Activated CD4-positive, alpha-beta T cell treated with anti-CD3 and anti-CD28 coated beads for 36 hours (primary cell): ENCODE results near the gene GATA5. TPM values are rescaled to one million over a fixed set of nuclear protein-coding genes. Genes with fewer than 3 reads are reported as not detected.
"Not testable (repeated sequence)": the region's sequence is repeated elsewhere in the genome, so short reads cannot be mapped to it uniquely, and the experiment has no call there.

Experiments used
- ATAC-seq: fragments of 200-7000 bp; cut with Tn5 transposase; one replicate; pipeline ENCODE4 v1.10.0; 2021; ENCODE audit warnings: mild to moderate bottlenecking, moderate library complexity
- CTCF ChIA-PET: fragments of 350-600 bp; sonication (Branson Sonifier 250); formaldehyde crosslinking; loops from one replicate; lab custom pipeline; 2021; ENCODE audit warnings: antibody characterized with exemption; lab: Charles Lee
- POLR2A ChIA-PET: fragments of 350-600 bp; sonication (Branson Sonifier 250); formaldehyde crosslinking; loops from one replicate; lab custom pipeline; 2021; ENCODE audit warnings: antibody characterized with exemption, inconsistent platforms; lab: Charles Lee
- DNase-seq: peaks from one replicate; pipeline ENCODE4 v3.0.0-alpha.2; 2020
- H3K27ac Mint-ChIP-seq: one replicate; pipeline ENCODE4 v1.8.0; 2021; ENCODE audit warnings: mixed read lengths
- H3K27me3 Mint-ChIP-seq: one replicate; pipeline ENCODE4 v1.8.0; 2021; ENCODE audit warnings: mixed read lengths
- H3K36me3 Mint-ChIP-seq: one replicate; pipeline ENCODE4 v1.8.0; 2021; ENCODE audit warnings: low read depth, mixed read lengths
- H3K4me1 Mint-ChIP-seq: one replicate; pipeline ENCODE4 v1.8.0; 2021; ENCODE audit warnings: mixed read lengths
- H3K4me3 Mint-ChIP-seq: one replicate; pipeline ENCODE4 v1.8.0; 2021; ENCODE audit warnings: mild to moderate bottlenecking, moderate library complexity, mixed read lengths
- H3K9me3 Mint-ChIP-seq: one replicate; pipeline ENCODE4 v1.8.0; 2021; ENCODE audit warnings: low read depth, mixed read lengths
- intact Hi-C, 2 experiments: fragments of 100-400 bp; cut with DNase I in 1 of 2; cut with micrococcal nuclease in 1 of 2; formaldehyde crosslinking; loops; one replicate each; pipeline versions ENCODE4 v1.14.2 to v1.15.1; 2022 to 2024; cut with DNase I, micrococcal nuclease
- total RNA-seq, 2 experiments: library from RNA; stranded (reverse); gene quantifications; one replicate each; pipeline ENCODE4 v1.2.3, GENCODE V29; 2021

Gene GATA5
- total RNA-seq, 2 experiments from 2014 or later: not detected

- no peak overlapping the region for H3K27ac Mint-ChIP-seq
- H3K36me3 Mint-ChIP-seq: no peaks in the 10 kb centered on the region
- ChIA-PET CTCF (interaction anchor here (0.6 to 1.3 kb wide), 4 partner anchors 118 to 299 kb away, joined by 3 to 5 read pairs (median 4); no protein-coding TSS in a partner anchor), POLR2A (no interaction called here)
- H3K27me3 Mint-ChIP-seq: peaks cover 1% of the 10 kb centered on the region
- intact Hi-C loops: no loop called here
- DNase-seq: no peak
- peaks cover 5% of the 10 kb centered on the region for H3K4me1 Mint-ChIP-seq
- no peak for ATAC-seq
- H3K9me3 Mint-ChIP-seq: no peaks in the 10 kb centered on the region
- no peak overlapping the region for H3K4me3 Mint-ChIP-seq
These were observed 19.4 kb upstream of the GATA5 start for GRCh38 chr20:62494980-62495748.

- ATAC-seq (no peak), DNase-seq (no peak)
- no peaks in the 10 kb centered on the region for H3K9me3 Mint-ChIP-seq
- POLR2A ChIA-PET: no interaction called here
- no peaks in the 10 kb centered on the region for H3K4me1 Mint-ChIP-seq
- H3K27me3 Mint-ChIP-seq: peaks cover 1% of the 10 kb centered on the region
- no peaks in the 10 kb centered on the region for H3K36me3 Mint-ChIP-seq
- CTCF ChIA-PET: interaction anchor here (0.6 to 1.3 kb wide), 4 partner anchors 122 to 300 kb away, joined by 3 to 5 read pairs (median 4); no protein-coding TSS in a partner anchor
- no peak overlapping the region for H3K4me3 Mint-ChIP-seq
- no peak overlapping the region for H3K27ac Mint-ChIP-seq
- intact Hi-C loops: no loop called here
These were observed 18.7 kb upstream of the GATA5 start for GRCh38 chr20:62494537-62494936.

GRCh38 chr20:62493886-62494285, 18.1 kb upstream of the GATA5 start:
- DNase-seq (no peak), ATAC-seq (no peak)
- no peaks in the 10 kb centered on the region for H3K36me3 Mint-ChIP-seq
- ChIA-PET CTCF (interaction anchor here (0.6 to 1.2 kb wide), 3 partner anchors 34 to 275 kb away, joined by 3 to 5 read pairs (median 3); no protein-coding TSS in a partner anchor), POLR2A (no interaction called here)
- H3K27me3 Mint-ChIP-seq: peaks cover 1% of the 10 kb centered on the region
- H3K27ac Mint-ChIP-seq: no peak overlapping the region
- intact Hi-C loops: no loop called here
- H3K4me3 Mint-ChIP-seq: no peak overlapping the region
- H3K4me1 Mint-ChIP-seq: no peaks in the 10 kb centered on the region
- H3K9me3 Mint-ChIP-seq: no peaks in the 10 kb centered on the region

GRCh38 chr20:62493253-62493885, 17.6 kb upstream of the GATA5 start:
- ATAC-seq (no peak), DNase-seq (no peak)
- H3K4me3 Mint-ChIP-seq: no peak overlapping the region
- no peaks in the 10 kb centered on the region for H3K4me1 Mint-ChIP-seq
- H3K9me3 Mint-ChIP-seq: no peaks in the 10 kb centered on the region
- ChIA-PET POLR2A (no interaction called here), CTCF (interaction anchor here (0.6 to 1.2 kb wide), 3 partner anchors 34 to 275 kb away, joined by 3 to 5 read pairs (median 3); no protein-coding TSS in a partner anchor)
- H3K27ac Mint-ChIP-seq: no peak overlapping the region
- intact Hi-C loops: no loop called here
- H3K36me3 Mint-ChIP-seq: no peaks in the 10 kb centered on the region
- H3K27me3 Mint-ChIP-seq: peaks cover 5% of the 10 kb centered on the region

- H3K36me3 Mint-ChIP-seq: no peaks in the 10 kb centered on the region
- no peak overlapping the region for H3K27ac Mint-ChIP-seq
- peaks cover 9% of the 10 kb centered on the region for H3K27me3 Mint-ChIP-seq
- ChIA-PET CTCF (no interaction called here), POLR2A (no interaction called here)
- no peak for ATAC-seq
- no peak overlapping the region for H3K4me3 Mint-ChIP-seq
- DNase-seq: no peak
- intact Hi-C loops: no loop called here
- H3K4me1 Mint-ChIP-seq: no peaks in the 10 kb centered on the region
- H3K9me3 Mint-ChIP-seq: no peaks in the 10 kb centered on the region
These were observed 16.9 kb upstream of the GATA5 start for GRCh38 chr20:62492711-62493110.

- H3K4me1 Mint-ChIP-seq, H3K27ac Mint-ChIP-seq, intact Hi-C loops, DNase-seq, POLR2A ChIA-PET, H3K4me3 Mint-ChIP-seq, H3K36me3 Mint-ChIP-seq, H3K9me3 Mint-ChIP-seq, ATAC-seq: not testable (repeated sequence)
- H3K27me3 Mint-ChIP-seq: peaks cover 13% of the 10 kb centered on the region
- CTCF ChIA-PET: interaction anchor here (1.1 kb wide), 1 partner anchor 33 kb away, joined by 3 read pairs; no protein-coding TSS in a partner anchor
These were observed 15.0 kb upstream of the GATA5 start for GRCh38 chr20:62490783-62491182.

- no peak overlapping the region for H3K4me3 Mint-ChIP-seq
- H3K9me3 Mint-ChIP-seq: no peaks in the 10 kb centered on the region
- ChIA-PET CTCF (interaction anchor here (0.6 kb wide), 1 partner anchor 34 kb away, joined by 4 read pairs; no protein-coding TSS in a partner anchor), POLR2A (no interaction called here)
- intact Hi-C loops: no loop called here
- ATAC-seq: no peak
- no peak for DNase-seq
- no peak overlapping the region for H3K27ac Mint-ChIP-seq
- H3K36me3 Mint-ChIP-seq: no peaks in the 10 kb centered on the region
- peaks cover 15% of the 10 kb centered on the region for H3K27me3 Mint-ChIP-seq
- H3K4me1 Mint-ChIP-seq: no peaks in the 10 kb centered on the region
These were observed 14.1 kb upstream of the GATA5 start for GRCh38 chr20:62489932-62490263.

GRCh38 chr20:62489186-62489931, 13.6 kb upstream of the GATA5 start:
- intact Hi-C loops: no loop called here
- ChIA-PET CTCF (interaction anchor here (0.6 kb wide), 1 partner anchor 33 kb away, joined by 4 read pairs; no protein-coding TSS in a partner anchor), POLR2A (no interaction called here)
- no peaks in the 10 kb centered on the region for H3K36me3 Mint-ChIP-seq
- no peak overlapping the region for H3K27ac Mint-ChIP-seq
- ATAC-seq: no peak
- no peaks in the 10 kb centered on the region for H3K9me3 Mint-ChIP-seq
- no peaks in the 10 kb centered on the region for H3K4me1 Mint-ChIP-seq
- peaks cover 15% of the 10 kb centered on the region for H3K27me3 Mint-ChIP-seq
- no peak overlapping the region for H3K4me3 Mint-ChIP-seq
- DNase-seq: no peak

GRCh38 chr20:62488470-62488869, 12.7 kb upstream of the GATA5 start:
- intact Hi-C loops: no loop called here
- ATAC-seq (no peak), DNase-seq (no peak)
- Mint-ChIP-seq H3K9me3 (no peaks in the 10 kb centered on the region), H3K27me3 (peaks cover 22% of the 10 kb centered on the region), H3K36me3 (no peaks in the 10 kb centered on the region), H3K4me3 (no peak overlapping the region), H3K4me1 (no peaks in the 10 kb centered on the region), H3K27ac (no peak overlapping the region)
- ChIA-PET CTCF (interaction anchor here (0.6 kb wide), 1 partner anchor 17 kb away, joined by 3 read pairs; no protein-coding TSS in a partner anchor), POLR2A (no interaction called here)

- no peak for DNase-seq
- Mint-ChIP-seq H3K36me3 (no peaks in the 10 kb centered on the region), H3K4me3 (no peak overlapping the region), H3K4me1 (no peaks in the 10 kb centered on the region), H3K9me3 (no peaks in the 10 kb centered on the region), H3K27me3 (peaks cover 29% of the 10 kb centered on the region), H3K27ac (no peak overlapping the region)
- ChIA-PET POLR2A (no interaction called here), CTCF (interaction anchor here (0.6 kb wide), 2 partner anchors 17 to 259 kb away, joined by 3 to 4 read pairs; no protein-coding TSS in a partner anchor)
- ATAC-seq: no peak
- intact Hi-C loops: no loop called here
These were observed 12.0 kb upstream of the GATA5 start for GRCh38 chr20:62487561-62488354.
